Neural crest cell (in vitro differentiated cells): ENCODE data around the gene FAM227A. TPM values are rescaled to one million over a fixed set of nuclear protein-coding genes. Genes with fewer than 3 reads are reported as not detected.

Experiments
- DNase-seq: peaks from one replicate; pipeline ENCODE4 v3.0.0; 2021; ENCODE audit warnings: low read depth, mixed read lengths, low spot score
- H3K27ac Mint-ChIP-seq: one replicate; pipeline ENCODE4 v1.8.0; 2021; ENCODE audit warnings: mild to moderate bottlenecking, mixed read lengths; ENCODE audit not compliant: unreplicated experiment
- H3K27me3 Mint-ChIP-seq: 2 replicates; pipeline ENCODE4 v1.8.0; 2021; ENCODE audit warnings: low read depth, mild to moderate bottlenecking, mixed read lengths
- H3K36me3 Mint-ChIP-seq: 2 replicates; pipeline ENCODE4 v1.8.0; 2021; ENCODE audit warnings: low read depth, mild to moderate bottlenecking, mixed read lengths
- H3K4me1 Mint-ChIP-seq: 2 replicates; pipeline ENCODE4 v1.8.0; 2021; ENCODE audit warnings: mixed read lengths
- H3K4me3 Mint-ChIP-seq: one replicate; pipeline ENCODE4 v1.8.0; 2021; ENCODE audit warnings: mild to moderate bottlenecking, mixed read lengths
- H3K9me3 Mint-ChIP-seq: 2 replicates; pipeline ENCODE4 v1.8.0; 2021; ENCODE audit warnings: mixed read lengths
- CTCF ChIP-seq: fragments of 200-600 bp; sonication (generic); conservative IDR thresholded peaks from 2 replicates; pipeline ENCODE4 v1.5.0; 2021; ENCODE audit warnings: antibody characterized with exemption, mild to moderate bottlenecking
- total RNA-seq: library from RNA; stranded (reverse); gene quantifications from 2 replicates; pipeline ENCODE4 v1.2.1, GENCODE V29; 2021

The FAM227A gene
- total RNA-seq, 1 donor from 2014 or later, result 7.8 TPM

- Mint-ChIP-seq H3K27ac (no peak overlapping the region), H3K4me1 (no peaks in the 10 kb centered on the region), H3K4me3 (no peak overlapping the region), H3K27me3 (no peaks in the 10 kb centered on the region), H3K9me3 (peaks cover under 1% of the 10 kb centered on the region), H3K36me3 (peaks cover 1% of the 10 kb centered on the region)
- no peak for DNase-seq
- TF ChIP-seq CTCF, result no peak
These were observed 106.9 kb downstream of the FAM227A start for GRCh38 chr22:38549101-38549894.

DNA sequence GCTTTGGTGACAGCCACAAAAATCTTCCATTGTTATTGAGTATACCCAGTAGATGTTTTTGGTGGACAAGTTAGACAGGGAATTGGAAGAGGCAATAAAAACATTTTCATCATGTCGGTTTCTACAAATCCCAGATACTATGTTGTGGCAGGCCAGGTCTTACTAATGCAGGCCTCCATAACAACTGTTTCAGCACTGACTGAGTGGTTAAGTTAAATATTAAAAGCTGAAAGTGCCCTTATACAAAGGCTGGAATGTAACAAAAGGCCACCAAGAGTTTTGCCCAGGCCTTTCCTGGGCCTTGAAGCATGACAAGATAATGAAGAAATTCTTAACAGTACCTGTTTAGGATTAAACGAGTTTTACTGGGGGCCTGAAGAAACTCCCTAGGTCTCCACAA is 115.5 kb downstream of the FAM227A start:
- Mint-ChIP-seq H3K27me3 (no peaks in the 10 kb centered on the region), H3K4me1 (no peaks in the 10 kb centered on the region), H3K27ac (no peak overlapping the region), H3K4me3 (no peak overlapping the region), H3K9me3 (peaks cover 21% of the 10 kb centered on the region), H3K36me3 (peaks cover 24% of the 10 kb centered on the region)
- TF ChIP-seq CTCF, result no peak
- DNase-seq, result no peak

DNA sequence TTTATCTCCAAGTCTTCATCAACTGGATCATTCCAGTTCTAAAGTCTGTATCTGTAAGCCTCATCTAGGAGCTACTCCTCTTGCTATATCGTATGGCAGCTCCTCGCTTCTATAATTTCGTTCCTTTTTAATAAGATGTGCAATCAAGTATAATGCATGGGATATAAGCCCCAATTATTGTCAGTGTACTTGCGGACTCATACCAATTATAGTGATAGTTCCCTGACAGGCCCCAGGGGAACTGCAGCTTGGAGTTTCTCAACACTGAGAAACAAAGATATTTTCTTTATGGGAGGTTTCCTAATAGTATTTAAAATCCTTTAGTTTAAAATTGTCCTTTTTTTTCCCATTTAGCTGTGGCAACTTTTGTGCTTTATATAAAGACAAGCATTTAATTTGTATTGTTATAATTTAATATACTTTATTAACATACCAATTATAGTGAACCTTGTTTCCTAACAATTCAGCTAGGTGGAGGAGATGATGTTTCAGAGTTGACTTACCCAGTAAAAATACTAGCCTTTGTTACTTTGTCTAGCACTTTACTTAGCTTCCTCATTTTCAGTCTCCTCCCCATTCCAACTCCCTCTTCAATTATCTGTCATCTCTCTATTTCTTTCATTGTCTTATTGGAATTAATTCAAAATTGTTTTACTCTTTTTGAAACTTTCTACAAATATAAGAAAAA is 124.8 kb downstream of the FAM227A start:
- H3K4me3 Mint-ChIP-seq, result no peak overlapping the region
- H3K27me3 Mint-ChIP-seq, result no peaks in the 10 kb centered on the region
- no peaks in the 10 kb centered on the region for H3K9me3 Mint-ChIP-seq
- no peak for TF ChIP-seq CTCF
- no peaks in the 10 kb centered on the region for H3K36me3 Mint-ChIP-seq
- DNase-seq, result no peak
- H3K4me1 Mint-ChIP-seq, result peaks cover 5% of the 10 kb centered on the region
- no peak overlapping the region for H3K27ac Mint-ChIP-seq

Other genes starting within 250 kb of the FAM227A start
- 4.0 and 4.4 TPM in 2 replicates for gene KCNJ4, start 201.2 kb downstream of the FAM227A start, total RNA-seq
- gene KDELR3, start 188.3 kb downstream of the FAM227A start, total RNA-seq, result 5.1 and 5.3 TPM in 2 replicates
- gene DDX17, start 150.1 kb downstream of the FAM227A start, total RNA-seq, result 485 and 500 TPM in 2 replicates
- 8.1 and 9.0 TPM in 2 replicates for gene DMC1, start 86.2 kb downstream of the FAM227A start, total RNA-seq
- 39.1 and 39.4 TPM in 2 replicates for gene CBY1, start 246 bp upstream of the FAM227A start, total RNA-seq
- 105 and 107 TPM in 2 replicates for gene TOMM22, start 25.6 kb upstream of the FAM227A start, total RNA-seq
- 50.5 and 51.8 TPM in 2 replicates for gene JOSD1, start 44.6 kb upstream of the FAM227A start, total RNA-seq
- 73.3 and 75.6 TPM in 2 replicates for gene GTPBP1, start 49.6 kb upstream of the FAM227A start, total RNA-seq
- 39.0 and 41.7 TPM in 2 replicates for gene SUN2, start 99.6 kb upstream of the FAM227A start, total RNA-seq
- 18.0 and 18.9 TPM in 2 replicates for gene DNAL4, start 137.8 kb upstream of the FAM227A start, total RNA-seq
- 9.3 and 9.4 TPM in 2 replicates for gene NPTXR, start 187.6 kb upstream of the FAM227A start, total RNA-seq
- 45.8 and 48.2 TPM in 2 replicates for gene CBX6, start 215.8 kb upstream of the FAM227A start, total RNA-seq